Measurements from ENCODE around the gene ELL. TPM values are rescaled to one million over a fixed set of nuclear protein-coding genes. Genes with fewer than 3 reads are reported as not detected.

ELL gene
- total RNA-seq, 2 donors from 2014 or later = 10.7 to 44.4 TPM

- no peaks in the 10 kb centered on the region for H3K9me3 ChIP-seq
- H3K4me1 ChIP-seq (replicated peaks) = peaks cover 14% of the 10 kb centered on the region
- WGBS = under 1% methylated on average over 79 of the region's 80 CpGs
- H3K36me3 ChIP-seq = no peaks in the 10 kb centered on the region
- peak; percentile 54 for DNase-seq (ENCODE audit: low spot score)
- TF ChIP-seq POLR2A (IDR thresholded peaks at IDR 0.05) = no peak
- peak; percentile 37 for TF ChIP-seq POLR2AphosphoS5 (IDR thresholded peaks at IDR 0.05)
- peak in 3 of 4 experiments; percentile 21 to 67 (median 62) for TF ChIP-seq CTCF (IDR thresholded peaks at IDR 0.05)
- H3K4me3 ChIP-seq = peak within 1 kb of the TSS; percentile 59 to 75
- H3K27me3 ChIP-seq (replicated peaks; ENCODE audit: insufficient read depth) = no peaks in the 10 kb centered on the region
- peak within 1 kb of the TSS; percentile 77 to 82 for H3K27ac ChIP-seq
- intact Hi-C loops (cut with DNase I) = loop anchor here (5.0 to 10.0 kb wide), 2 partner anchors 142 to 214 kb away; partner anchors contain the start of gene RAB3A
Observed at GRCh38 chr19:18419195-18419698, 102.6 kb downstream of the ELL start, which contains the start of gene SSBP4. SSBP4 (plus strand) TSS chr19:18419398; CDS start chr19:18419649, 251 bp downstream.

- no peaks in the 10 kb centered on the region for H3K9me3 ChIP-seq
- no peak for DNase-seq (ENCODE audit: low spot score)
- intact Hi-C loops (cut with DNase I) = loop anchor here (5.0 to 10.0 kb wide), 2 partner anchors 141 to 214 kb away; partner anchors contain the start of gene RAB3A
- H3K27me3 ChIP-seq (replicated peaks; ENCODE audit: insufficient read depth) = no peaks in the 10 kb centered on the region
- peak overlapping the region; percentile 77 to 82 for H3K27ac ChIP-seq
- H3K36me3 ChIP-seq = no peaks in the 10 kb centered on the region
- TF ChIP-seq POLR2AphosphoS5 (IDR thresholded peaks at IDR 0.05) = no peak
- no peak for TF ChIP-seq CTCF (IDR thresholded peaks at IDR 0.05)
- no peak for TF ChIP-seq POLR2A (IDR thresholded peaks at IDR 0.05)
- peaks cover 14% of the 10 kb centered on the region for H3K4me1 ChIP-seq (replicated peaks)
- H3K4me3 ChIP-seq = peak overlapping the region; percentile 59 to 75
- 20% methylated on average over 39 of the region's 39 CpGs for WGBS
Observed at GRCh38 chr19:18418483-18419194, 103.2 kb downstream of the ELL start.

GRCh38 chr19:18418029-18418482 is 103.8 kb downstream of the ELL start:
- 19% methylated on average over 30 of the region's 30 CpGs for WGBS
- Histone ChIP-seq H3K27ac (peak overlapping the region; percentile 77 to 82), H3K27me3 (replicated peaks; ENCODE audit: insufficient read depth) (no peaks in the 10 kb centered on the region), H3K4me3 (peak overlapping the region; percentile 26 to 28), H3K9me3 (no peaks in the 10 kb centered on the region), H3K4me1 (replicated peaks) (peaks cover 14% of the 10 kb centered on the region), H3K36me3 (no peaks in the 10 kb centered on the region)
- no peak for DNase-seq (ENCODE audit: low spot score)
- TF ChIP-seq POLR2A (IDR thresholded peaks at IDR 0.05) (no peak), CTCF (IDR thresholded peaks at IDR 0.05) (no peak), POLR2AphosphoS5 (IDR thresholded peaks at IDR 0.05) (no peak)
- intact Hi-C loops (cut with DNase I) = loop anchor here (5.0 to 10.0 kb wide), 2 partner anchors 141 to 213 kb away; partner anchors contain the start of gene RAB3A

- H3K9me3 ChIP-seq = no peaks in the 10 kb centered on the region
- H3K4me1 ChIP-seq (replicated peaks) = peaks cover 14% of the 10 kb centered on the region
- DNase-seq (ENCODE audit: low spot score) = no peak
- no peak for TF ChIP-seq POLR2A (IDR thresholded peaks at IDR 0.05)
- no peak for TF ChIP-seq CTCF (IDR thresholded peaks at IDR 0.05)
- TF ChIP-seq POLR2AphosphoS5 (IDR thresholded peaks at IDR 0.05) = peak; percentile 19
- 2% methylated on average over 51 of the region's 53 CpGs for WGBS
- H3K4me3 ChIP-seq = peak overlapping the region; percentile 26 to 28
- intact Hi-C loops (cut with DNase I) = loop anchor here (5.0 to 10.0 kb wide), 2 partner anchors 140 to 213 kb away; partner anchors contain the start of gene RAB3A
- peak overlapping the region; percentile 77 to 82 for H3K27ac ChIP-seq
- no peaks in the 10 kb centered on the region for H3K27me3 ChIP-seq (replicated peaks; ENCODE audit: insufficient read depth)
- no peaks in the 10 kb centered on the region for H3K36me3 ChIP-seq
Observed at GRCh38 chr19:18417250-18418028, 104.4 kb downstream of the ELL start.
